Measurements from ENCODE around the gene TMEM30A.

Gene TMEM30A

GRCh38 chr6:75268988-75269354 is 15.6 kb downstream of the TMEM30A start:
- H2AFZ ChIP-seq (ENCODE audit: low read length): no peak overlapping the region
- no peaks in the 10 kb centered on the region for H3K9me2 ChIP-seq (replicated peaks; ENCODE audit: low read depth, low read length)
- no peak overlapping the region for H3K4me2 ChIP-seq (ENCODE audit: low read depth, low read length, poor library complexity, severe bottlenecking)
- H3K79me2 ChIP-seq (ENCODE audit: insufficient read depth, low read length): peaks cover 66% of the 10 kb centered on the region
- no peaks in the 10 kb centered on the region for H3F3A ChIP-seq (ENCODE audit: low read depth)
- no peak for TF ChIP-seq EZH2phosphoT487 (IDR thresholded peaks at IDR 0.05; ENCODE audit: borderline replicate concordance)
- no peak for TF ChIP-seq CTCF (conservative IDR thresholded peaks at IDR 0.05; ENCODE audit: low read length)
- H3K27me3 ChIP-seq (ENCODE audit: insufficient read depth, low read length, poor library complexity, severe bottlenecking): no peaks in the 10 kb centered on the region
- H3K4me1 ChIP-seq (ENCODE audit: insufficient read depth, low read length, poor library complexity, severe bottlenecking): peaks cover 24% of the 10 kb centered on the region
- H3K9me3 ChIP-seq (ENCODE audit: insufficient read depth, low read depth, low read length): peaks cover 5% of the 10 kb centered on the region; the same call in 1 of the 2 replicates
- peaks cover 40% of the 10 kb centered on the region for H4K20me1 ChIP-seq (ENCODE audit: insufficient read depth, low read length, poor library complexity, severe bottlenecking)
- H3K4me3 ChIP-seq (ENCODE audit: low read length, poor library complexity, severe bottlenecking): no peak overlapping the region
- H3K9ac ChIP-seq (ENCODE audit: low read depth, low read length, poor library complexity, severe bottlenecking): no peak overlapping the region
- peaks cover 29% of the 10 kb centered on the region for H3K36me3 ChIP-seq (ENCODE audit: insufficient read depth, low read length)

GRCh38 chr6:75268121-75268987 is 16.2 kb downstream of the TMEM30A start:
- Histone ChIP-seq H3K27me3 (ENCODE audit: insufficient read depth, low read length, poor library complexity, severe bottlenecking) (no peaks in the 10 kb centered on the region), H3F3A (ENCODE audit: low read depth) (no peaks in the 10 kb centered on the region), H3K79me2 (ENCODE audit: insufficient read depth, low read length) (peaks cover 59% of the 10 kb centered on the region), H4K20me1 (ENCODE audit: insufficient read depth, low read length, poor library complexity, severe bottlenecking) (peaks cover 40% of the 10 kb centered on the region), H2AFZ (ENCODE audit: low read length) (no peak overlapping the region), H3K36me3 (ENCODE audit: insufficient read depth, low read length) (peaks cover 35% of the 10 kb centered on the region), H3K4me2 (ENCODE audit: low read depth, low read length, poor library complexity, severe bottlenecking) (peak overlapping the region; percentile 53), H3K4me1 (ENCODE audit: insufficient read depth, low read length, poor library complexity, severe bottlenecking) (peaks cover 22% of the 10 kb centered on the region), H3K9ac (ENCODE audit: low read depth, low read length, poor library complexity, severe bottlenecking) (no peak overlapping the region), H3K4me3 (ENCODE audit: low read length, poor library complexity, severe bottlenecking) (no peak overlapping the region), H3K9me2 (replicated peaks; ENCODE audit: low read depth, low read length) (no peaks in the 10 kb centered on the region), H3K9me3 (ENCODE audit: insufficient read depth, low read depth, low read length) (peaks cover 5% of the 10 kb centered on the region; the same call in 1 of the 2 replicates)
- no peak for TF ChIP-seq CTCF (conservative IDR thresholded peaks at IDR 0.05; ENCODE audit: low read length)
- TF ChIP-seq EZH2phosphoT487 (IDR thresholded peaks at IDR 0.05; ENCODE audit: borderline replicate concordance): no peak

- no peak overlapping the region for H2AFZ ChIP-seq (ENCODE audit: low read length)
- H3K27me3 ChIP-seq (ENCODE audit: insufficient read depth, low read length, poor library complexity, severe bottlenecking): no peaks in the 10 kb centered on the region
- H3K9me3 ChIP-seq (ENCODE audit: insufficient read depth, low read depth, low read length): peaks cover 1% of the 10 kb centered on the region; the same call in 1 of the 2 replicates
- H3K4me2 ChIP-seq (ENCODE audit: low read depth, low read length, poor library complexity, severe bottlenecking): peak overlapping the region; percentile 53
- H3K36me3 ChIP-seq (ENCODE audit: insufficient read depth, low read length): peaks cover 39% of the 10 kb centered on the region
- H3K79me2 ChIP-seq (ENCODE audit: insufficient read depth, low read length): peaks cover 51% of the 10 kb centered on the region
- no peaks in the 10 kb centered on the region for H3F3A ChIP-seq (ENCODE audit: low read depth)
- H3K4me3 ChIP-seq (ENCODE audit: low read length, poor library complexity, severe bottlenecking): peak overlapping the region; percentile 17
- no peak overlapping the region for H3K9ac ChIP-seq (ENCODE audit: low read depth, low read length, poor library complexity, severe bottlenecking)
- peaks cover 17% of the 10 kb centered on the region for H3K4me1 ChIP-seq (ENCODE audit: insufficient read depth, low read length, poor library complexity, severe bottlenecking)
- H4K20me1 ChIP-seq (ENCODE audit: insufficient read depth, low read length, poor library complexity, severe bottlenecking): peaks cover 40% of the 10 kb centered on the region
- no peaks in the 10 kb centered on the region for H3K9me2 ChIP-seq (replicated peaks; ENCODE audit: low read depth, low read length)
- TF ChIP-seq EZH2phosphoT487 (IDR thresholded peaks at IDR 0.05; ENCODE audit: borderline replicate concordance): no peak
Measured at GRCh38 chr6:75267461-75267860, 17.1 kb downstream of the TMEM30A start.
